GM19193 (cell line): ENCODE results near the gene VCP.

Experiments
- POLR2A ChIP-seq: IDR thresholded peaks from 4 replicates; pipeline ENCODE4 v1.6.1; 2011; ENCODE audit not compliant: insufficient read depth, insufficient read length; ENCODE audit errors: extremely low read depth

The VCP gene

GRCh38 chr9:35056571-35057270 is 15.7 kb downstream of the VCP start:
- TF ChIP-seq POLR2A: no peak

DNA sequence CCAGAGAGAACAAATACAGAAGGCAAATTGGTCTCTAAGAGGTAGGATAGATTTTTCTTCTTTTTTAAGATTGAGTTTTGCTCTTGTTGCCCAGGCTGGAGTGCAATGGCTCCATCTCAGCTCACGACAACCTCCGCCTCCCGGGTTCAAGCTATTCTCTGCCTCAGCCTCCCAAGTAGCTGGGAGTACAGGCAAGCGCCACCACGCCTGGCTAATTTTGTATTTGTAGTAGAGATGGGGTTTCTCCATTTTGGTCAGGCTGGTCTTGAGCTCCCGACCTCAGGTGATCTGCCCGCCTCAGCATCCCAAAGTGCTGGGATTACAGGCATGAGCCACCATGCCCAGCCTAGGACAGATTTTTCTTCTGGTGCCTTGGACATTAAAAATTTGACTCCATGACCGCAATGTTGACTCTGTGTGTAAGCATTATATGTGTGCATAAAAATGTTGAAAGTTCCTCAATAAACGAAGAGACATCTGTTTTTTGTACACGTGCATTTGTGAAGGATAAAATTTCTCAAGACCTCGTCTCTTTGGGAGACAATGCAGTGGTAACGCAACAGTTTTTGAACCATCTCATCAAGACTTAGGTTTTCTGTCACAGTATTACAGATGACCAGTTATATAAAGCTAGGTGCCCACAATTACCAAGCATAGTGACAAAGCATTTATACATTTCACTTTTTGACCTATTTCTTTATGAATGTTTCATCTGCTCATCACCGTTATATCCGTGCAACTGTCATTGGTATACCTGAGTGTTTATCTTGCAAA is 17.4 kb downstream of the VCP start:
- TF ChIP-seq POLR2A: no peak

DNA sequence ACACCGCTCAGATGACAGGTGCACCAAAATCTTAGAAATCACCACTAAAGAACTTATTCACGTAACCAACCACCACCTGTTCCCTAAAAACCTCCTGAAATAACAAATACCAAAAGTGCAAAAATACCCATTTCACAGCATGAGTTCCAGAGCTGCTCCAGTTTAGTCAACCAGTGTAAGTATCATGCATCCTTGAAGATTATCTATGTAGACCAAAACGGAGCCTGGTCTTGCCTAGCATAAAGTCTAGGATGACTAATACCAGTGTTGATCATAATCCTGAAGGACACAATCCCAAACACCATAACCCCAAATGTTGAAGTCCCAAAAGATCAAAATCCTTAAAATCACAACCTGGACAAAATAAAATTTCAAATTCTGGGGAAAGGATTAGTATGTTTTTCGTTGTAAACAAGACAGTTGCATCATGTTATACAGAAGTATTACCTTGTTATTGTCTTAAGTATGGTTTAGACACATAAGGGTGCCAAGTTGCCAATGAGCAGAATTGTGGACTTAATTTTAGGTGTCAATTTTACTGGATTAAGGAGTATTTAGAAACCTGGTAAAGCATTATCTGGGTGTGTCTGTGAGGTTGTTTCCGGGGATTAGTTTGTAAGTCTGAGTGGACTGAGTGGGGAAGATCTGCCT is 18.1 kb downstream of the VCP start:
- TF ChIP-seq POLR2A: no peak

DNA sequence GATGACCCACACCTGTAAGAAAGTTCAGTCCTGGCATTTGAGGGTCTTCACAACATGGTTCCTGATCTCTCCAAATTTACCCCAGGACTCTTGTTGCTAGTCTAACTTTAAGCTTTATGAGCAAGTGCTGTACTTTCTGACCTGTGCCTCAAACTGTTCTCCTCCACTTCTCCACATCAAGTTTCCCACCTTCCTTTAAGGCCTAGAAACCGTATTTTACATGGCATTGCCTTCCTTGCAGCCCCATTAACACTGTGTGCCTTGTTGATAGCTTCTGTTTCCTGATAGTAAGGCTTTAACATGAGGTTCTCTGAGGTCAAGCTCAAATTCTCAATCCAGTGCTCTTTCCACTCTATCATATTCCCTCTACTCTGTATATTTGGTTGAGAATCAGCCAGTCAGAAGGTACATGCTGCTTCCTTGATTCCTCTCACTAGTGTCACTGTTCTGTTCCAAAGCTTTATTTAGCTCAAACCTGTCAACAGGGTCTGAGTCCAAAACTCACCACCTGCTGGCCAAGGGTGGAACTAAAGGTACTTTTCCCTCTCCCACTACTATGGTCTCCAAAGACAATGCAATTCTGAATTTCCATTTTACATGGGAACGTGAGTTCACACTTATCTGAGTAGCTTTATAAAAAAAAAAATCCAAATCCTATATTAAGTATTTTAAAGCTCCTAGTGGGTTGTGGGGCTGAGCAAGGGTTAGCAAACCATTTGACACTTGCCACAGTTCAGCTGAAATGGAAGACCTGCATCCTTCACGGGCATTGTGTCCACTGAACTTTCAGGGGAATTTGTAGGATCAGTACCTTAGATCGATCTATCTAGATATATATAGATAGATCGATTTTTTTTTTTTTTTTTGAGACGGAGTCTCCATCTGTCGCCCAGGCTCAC is 21.1 kb downstream of the VCP start:
- no peak for TF ChIP-seq POLR2A

- TF ChIP-seq POLR2A: no peak
These were observed 23.9 kb downstream of the VCP start for GRCh38 chr9:35048511-35048910.

GRCh38 chr9:35044071-35044470 is 28.4 kb downstream of the VCP start:
- no peak for TF ChIP-seq POLR2A

- no peak for TF ChIP-seq POLR2A
These were observed 29.4 kb downstream of the VCP start for GRCh38 chr9:35042891-35043545.

DNA sequence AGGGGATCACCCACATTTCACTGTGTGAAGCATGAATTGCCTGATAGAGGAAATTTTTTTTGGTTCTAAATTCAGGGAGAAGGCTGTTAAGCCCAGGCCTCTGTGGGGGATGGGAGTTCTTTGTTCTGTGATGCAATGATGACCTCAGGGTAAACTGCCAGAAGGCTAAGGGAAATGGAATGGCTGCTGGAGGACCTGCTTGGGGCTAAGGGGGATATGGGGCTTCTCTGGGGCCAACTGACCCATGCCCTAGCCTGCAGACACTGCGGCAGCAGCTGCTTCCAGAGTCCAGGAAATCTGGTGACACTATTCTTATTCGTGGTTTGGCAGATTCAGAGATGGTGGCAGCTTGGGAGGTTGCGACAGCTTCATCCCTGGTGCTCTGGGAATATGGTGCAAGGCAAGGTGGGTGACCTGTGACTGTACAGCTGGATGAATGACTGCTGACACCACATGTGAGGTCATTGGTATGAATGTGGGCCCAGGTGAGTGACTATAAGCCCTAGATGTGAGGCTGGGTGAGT is 30.3 kb downstream of the VCP start:
- no peak for TF ChIP-seq POLR2A

- no peak for TF ChIP-seq POLR2A
These were observed 36.3 kb downstream of the VCP start for GRCh38 chr9:35035851-35036701.

DNA sequence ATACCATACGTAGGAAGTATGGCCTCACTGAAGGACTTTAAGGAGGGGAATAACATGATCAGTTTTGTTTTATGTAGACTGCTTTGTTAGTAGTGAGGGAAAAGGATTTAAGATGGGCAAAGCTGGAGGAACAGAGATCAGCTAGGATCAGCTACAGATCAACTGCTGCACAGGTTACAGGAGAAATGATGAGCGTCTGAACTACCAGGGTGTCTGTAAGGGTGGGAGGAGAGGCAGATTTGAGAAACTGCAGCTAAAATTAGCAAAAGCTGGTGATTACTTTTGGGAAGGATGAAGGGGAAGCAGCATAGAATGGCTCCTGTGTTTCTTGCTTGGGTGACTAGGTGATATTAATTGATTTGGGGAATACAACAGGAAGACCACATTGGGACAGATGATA is 39.3 kb downstream of the VCP start:
- no peak for TF ChIP-seq POLR2A

DNA sequence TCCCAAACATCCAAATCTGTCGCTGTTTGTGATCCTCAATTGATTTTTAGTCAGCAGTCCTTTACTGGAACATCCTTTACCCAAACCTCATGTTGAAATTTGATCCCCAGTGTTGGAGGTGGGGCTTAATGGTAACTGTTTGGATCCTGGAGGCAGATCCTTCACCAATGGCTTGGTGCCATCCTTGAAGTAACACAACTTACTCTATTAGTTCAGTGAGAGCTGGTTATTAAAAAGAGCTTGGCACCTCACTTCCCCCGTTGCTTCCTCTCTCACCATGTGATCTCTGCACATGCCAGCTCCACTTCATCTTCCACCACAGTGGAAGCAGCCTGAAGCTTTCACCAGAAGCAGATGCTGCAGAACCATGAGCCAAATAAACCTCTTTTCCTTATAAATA is 42.6 kb downstream of the VCP start:
- TF ChIP-seq POLR2A: no peak

DNA sequence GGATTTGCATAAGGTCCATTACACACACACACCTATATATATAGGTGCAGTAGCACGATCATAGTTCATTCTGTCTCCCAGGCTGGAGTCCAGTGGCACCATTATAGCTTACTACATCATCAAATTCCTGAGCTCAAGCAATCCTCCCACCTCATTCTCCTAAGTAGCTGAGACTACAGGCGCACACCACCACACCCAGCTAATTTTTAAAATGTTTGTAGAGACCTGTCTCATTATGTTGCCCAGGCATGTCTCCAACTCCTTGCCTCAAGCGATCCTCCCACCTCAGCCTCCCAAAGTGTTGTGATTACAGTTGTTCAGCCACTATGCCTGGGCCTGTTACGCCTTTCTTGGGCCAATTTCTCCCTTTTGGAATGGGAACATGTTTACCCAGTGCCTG is 43.2 kb downstream of the VCP start:
- TF ChIP-seq POLR2A: no peak

DNA sequence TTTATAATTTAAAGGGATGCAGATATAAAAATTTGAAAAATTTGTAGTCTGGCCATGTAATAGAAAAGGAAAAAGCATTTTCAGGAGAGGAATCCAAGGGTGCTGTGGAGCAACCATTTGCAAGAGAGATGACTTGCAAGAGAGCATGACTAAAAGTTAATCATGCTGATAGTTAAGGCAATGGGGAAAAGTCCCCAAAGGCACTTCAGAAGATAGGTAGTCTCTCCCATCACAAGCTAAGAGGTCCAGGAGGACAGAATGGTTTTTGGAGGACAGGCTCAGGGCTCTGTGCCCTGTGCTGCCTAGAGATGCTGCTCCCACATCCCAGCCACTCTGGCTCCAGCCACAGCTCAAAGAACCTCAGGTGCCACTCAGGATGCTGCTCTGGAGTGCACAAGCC is 44.1 kb downstream of the VCP start:
- TF ChIP-seq POLR2A: no peak
